ENCODE data around the gene MAOA. TPM values are rescaled to one million over a fixed set of nuclear protein-coding genes. Genes with fewer than 3 reads are reported as not detected.
A peak's percentile ranks its signal among the peaks of the same experiment; 100 is the strongest.

MAOA gene
- total and polyA plus RNA-seq, 2 experiments from 2014 or later, result 0.09 TPM; not detected in 1

- no peak overlapping the region for H3K9ac ChIP-seq
- H3K4me3 ChIP-seq, result no peak overlapping the region
- TF ChIP-seq EZH2phosphoT487 (IDR thresholded peaks at IDR 0.05; ENCODE audit: insufficient read depth, low read depth), result no peak
- no peak for TF ChIP-seq EZH2 (IDR thresholded peaks at IDR 0.05; ENCODE audit: insufficient read depth, poor library complexity, severe bottlenecking)
- 83 to 94% methylated on average over 3 of the region's 3 CpGs for WGBS, 2 experiments (ENCODE audit: low coverage in 1 of 2, low lambda C conversion rate in 2 of 2, missing lambda C conversion rate in 2 of 2)
- H4K20me1 ChIP-seq (ENCODE audit: insufficient read depth), result no peaks in the 10 kb centered on the region
- H3K36me3 ChIP-seq (ENCODE audit: low read depth), result no peaks in the 10 kb centered on the region
- H3K4me1 ChIP-seq (ENCODE audit: insufficient read depth), result no peaks in the 10 kb centered on the region
- no peaks in the 10 kb centered on the region for H3F3A ChIP-seq (ENCODE audit: insufficient read depth)
- H3K27ac ChIP-seq, result no peak overlapping the region
- no peak overlapping the region for H3K4me2 ChIP-seq (ENCODE audit: unreplicated experiment)
- H3K9me2 ChIP-seq (ENCODE audit: insufficient read depth), result no peaks in the 10 kb centered on the region
- H3K9me3 ChIP-seq (ENCODE audit: low read depth), result no peaks in the 10 kb centered on the region
- no peak overlapping the region for H2AFZ ChIP-seq
- no peaks in the 10 kb centered on the region for H3K27me3 ChIP-seq (replicated peaks; ENCODE audit: insufficient read depth)
- in situ Hi-C loops (cut with MboI), result no loop called here
- no peak for DNase-seq
- H3K79me2 ChIP-seq (ENCODE audit: insufficient read depth), result no peaks in the 10 kb centered on the region
Measured at GRCh38 chrX:43744284-43744683, 88.2 kb downstream of the MAOA start.

- no peaks in the 10 kb centered on the region for H3K9me3 ChIP-seq (ENCODE audit: low read depth)
- no peak overlapping the region for H3K27ac ChIP-seq
- H4K20me1 ChIP-seq (ENCODE audit: insufficient read depth), result no peaks in the 10 kb centered on the region
- no peak overlapping the region for H3K4me2 ChIP-seq (ENCODE audit: unreplicated experiment)
- no peak overlapping the region for H3K9ac ChIP-seq
- H3K9me2 ChIP-seq (ENCODE audit: insufficient read depth), result no peaks in the 10 kb centered on the region
- no peaks in the 10 kb centered on the region for H3K36me3 ChIP-seq (ENCODE audit: low read depth)
- no peak for TF ChIP-seq EZH2phosphoT487 (IDR thresholded peaks at IDR 0.05; ENCODE audit: insufficient read depth, low read depth)
- TF ChIP-seq EZH2 (IDR thresholded peaks at IDR 0.05; ENCODE audit: insufficient read depth, poor library complexity, severe bottlenecking), result no peak
- no peaks in the 10 kb centered on the region for H3F3A ChIP-seq (ENCODE audit: insufficient read depth)
- no peaks in the 10 kb centered on the region for H3K27me3 ChIP-seq (replicated peaks; ENCODE audit: insufficient read depth)
- no peaks in the 10 kb centered on the region for H3K79me2 ChIP-seq (ENCODE audit: insufficient read depth)
- no peaks in the 10 kb centered on the region for H3K4me1 ChIP-seq (ENCODE audit: insufficient read depth)
- H3K4me3 ChIP-seq, result no peak overlapping the region
- in situ Hi-C loops (cut with MboI), result no loop called here
- no peak overlapping the region for H2AFZ ChIP-seq
- 62 to 77% methylated on average over 6 of the region's 6 CpGs for WGBS, 2 experiments (ENCODE audit: low coverage in 1 of 2, low lambda C conversion rate in 2 of 2, missing lambda C conversion rate in 2 of 2)
- peak; percentile 29 for DNase-seq
Measured at GRCh38 chrX:43745938-43746721, 90.0 kb downstream of the MAOA start.

DNA sequence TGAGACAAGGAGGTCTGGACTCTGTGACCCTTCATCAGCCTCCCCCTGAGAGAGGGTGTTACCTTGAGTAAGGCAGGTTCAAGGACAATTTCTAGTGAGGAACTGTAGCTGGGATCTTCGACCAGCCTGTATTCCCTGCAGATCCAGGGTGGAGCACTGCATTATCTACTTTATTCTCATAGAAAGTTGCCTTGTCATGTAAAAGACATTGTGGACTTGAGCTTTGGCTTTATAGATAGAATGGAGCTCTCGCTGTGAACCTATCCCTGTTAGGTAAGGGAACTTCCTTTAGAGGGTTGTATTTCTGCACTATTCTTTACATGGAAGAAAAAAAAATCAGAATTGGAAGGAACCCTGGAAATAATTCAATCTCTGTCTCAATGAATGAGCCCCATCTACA lies 91.4 kb downstream of the MAOA start:
- 76 to 83% methylated on average over 2 of the region's 2 CpGs for WGBS, 2 experiments (ENCODE audit: low coverage in 1 of 2, low lambda C conversion rate in 2 of 2, missing lambda C conversion rate in 2 of 2)
- H3F3A ChIP-seq (ENCODE audit: insufficient read depth), result no peaks in the 10 kb centered on the region
- H4K20me1 ChIP-seq (ENCODE audit: insufficient read depth), result no peaks in the 10 kb centered on the region
- H3K4me2 ChIP-seq (ENCODE audit: unreplicated experiment), result no peak overlapping the region
- DNase-seq, result no peak
- in situ Hi-C loops (cut with MboI), result no loop called here
- H2AFZ ChIP-seq, result no peak overlapping the region
- no peak overlapping the region for H3K9ac ChIP-seq
- no peak overlapping the region for H3K27ac ChIP-seq
- H3K4me1 ChIP-seq (ENCODE audit: insufficient read depth), result no peaks in the 10 kb centered on the region
- no peak overlapping the region for H3K4me3 ChIP-seq
- no peaks in the 10 kb centered on the region for H3K9me3 ChIP-seq (ENCODE audit: low read depth)
- H3K9me2 ChIP-seq (ENCODE audit: insufficient read depth), result no peaks in the 10 kb centered on the region
- TF ChIP-seq EZH2 (IDR thresholded peaks at IDR 0.05; ENCODE audit: insufficient read depth, poor library complexity, severe bottlenecking), result no peak
- TF ChIP-seq EZH2phosphoT487 (IDR thresholded peaks at IDR 0.05; ENCODE audit: insufficient read depth, low read depth), result no peak
- H3K79me2 ChIP-seq (ENCODE audit: insufficient read depth), result no peaks in the 10 kb centered on the region
- H3K36me3 ChIP-seq (ENCODE audit: low read depth), result no peaks in the 10 kb centered on the region
- H3K27me3 ChIP-seq (replicated peaks; ENCODE audit: insufficient read depth), result no peaks in the 10 kb centered on the region

DNA sequence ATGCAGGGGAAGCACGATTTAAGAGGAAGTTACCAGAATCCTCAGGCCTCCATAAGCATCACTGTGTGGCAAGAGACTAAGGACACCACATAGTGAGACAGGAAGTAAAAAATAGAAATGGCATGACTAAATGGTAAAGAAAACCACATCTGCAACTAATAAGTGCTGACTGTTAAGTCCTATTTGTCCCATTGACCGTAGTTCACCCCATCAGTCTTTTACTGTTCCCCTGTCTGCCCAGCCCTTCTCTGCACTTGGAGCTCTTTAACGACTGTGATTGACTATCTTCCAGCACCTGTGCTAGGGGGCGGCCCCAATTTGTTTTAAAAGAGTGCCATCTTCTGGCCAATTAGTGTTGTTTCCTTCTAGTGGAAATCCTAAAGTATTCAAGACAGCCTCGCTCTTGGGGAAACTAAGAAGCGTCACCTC lies 94.2 kb downstream of the MAOA start:
- no peak overlapping the region for H3K4me3 ChIP-seq
- no peaks in the 10 kb centered on the region for H3F3A ChIP-seq (ENCODE audit: insufficient read depth)
- no peaks in the 10 kb centered on the region for H3K4me1 ChIP-seq (ENCODE audit: insufficient read depth)
- H3K79me2 ChIP-seq (ENCODE audit: insufficient read depth), result no peaks in the 10 kb centered on the region
- H3K9me3 ChIP-seq (ENCODE audit: low read depth), result no peaks in the 10 kb centered on the region
- H3K4me2 ChIP-seq (ENCODE audit: unreplicated experiment), result no peak overlapping the region
- in situ Hi-C loops (cut with MboI), result no loop called here
- no peak overlapping the region for H2AFZ ChIP-seq
- DNase-seq, result peak; percentile 59
- 4 to 6% methylated on average over 6 of the region's 6 CpGs for WGBS, 2 experiments (ENCODE audit: low coverage in 1 of 2, low lambda C conversion rate in 2 of 2, missing lambda C conversion rate in 2 of 2)
- no peaks in the 10 kb centered on the region for H4K20me1 ChIP-seq (ENCODE audit: insufficient read depth)
- H3K36me3 ChIP-seq (ENCODE audit: low read depth), result no peaks in the 10 kb centered on the region
- no peaks in the 10 kb centered on the region for H3K9me2 ChIP-seq (ENCODE audit: insufficient read depth)
- TF ChIP-seq EZH2 (IDR thresholded peaks at IDR 0.05; ENCODE audit: insufficient read depth, poor library complexity, severe bottlenecking), result no peak
- TF ChIP-seq EZH2phosphoT487 (IDR thresholded peaks at IDR 0.05; ENCODE audit: insufficient read depth, low read depth), result no peak
- no peak overlapping the region for H3K9ac ChIP-seq
- H3K27ac ChIP-seq, result no peak overlapping the region
- no peaks in the 10 kb centered on the region for H3K27me3 ChIP-seq (replicated peaks; ENCODE audit: insufficient read depth)
